Muscle layer of colon (tissue), 2 donors: ENCODE data around the gene PRKCG.
"Not testable (repeated sequence)": the region's sequence is repeated elsewhere in the genome, so short reads cannot be mapped to it uniquely, and the experiment has no call there.

Experiments
- H3K27ac ChIP-seq: one replicate; pipeline ENCODE4 v1.7.0; 2013; ENCODE audit warnings: low read depth, mild to moderate bottlenecking, low read length, moderate library complexity
- H3K27me3 ChIP-seq, 2 donors: one replicate each; pipeline ENCODE4 v1.7.0; 2013; ENCODE audit warnings: low read length in 2 of 2, mild to moderate bottlenecking in 2 of 2; ENCODE audit not compliant: insufficient read depth in 2 of 2, control insufficient read depth in 1 of 2
- H3K36me3 ChIP-seq: one replicate; pipeline ENCODE4 v1.7.0; 2013; ENCODE audit warnings: mild to moderate bottlenecking, low read length; ENCODE audit not compliant: insufficient read depth
- H3K4me1 ChIP-seq: one replicate; pipeline ENCODE4 v1.7.0; 2013; ENCODE audit warnings: mild to moderate bottlenecking, low read length; ENCODE audit not compliant: insufficient read depth
- H3K4me3 ChIP-seq, 2 donors: one replicate each; pipeline ENCODE4 v1.7.0; 2013; ENCODE audit warnings: low read length in 2 of 2, low read depth in 1 of 2, mild to moderate bottlenecking in 1 of 2, moderate library complexity in 1 of 2
- H3K9ac ChIP-seq: one replicate; pipeline ENCODE4 v1.7.0; 2013; ENCODE audit warnings: low read length
- H3K9me3 ChIP-seq: one replicate; pipeline ENCODE4 v1.7.0; 2013; ENCODE audit warnings: mild to moderate bottlenecking, low read length
- donor health status: abdominal sarcoma.
- donor health status: Adenocarcinoma of cecum.

PRKCG gene

GRCh38 chr19:53881482-53882390 is at the start of gene PRKCG:
Gene PRKCG (plus strand): TSS chr19:53882197. CDS start chr19:53882495, 298 bp downstream.
- H3K27ac ChIP-seq: no peak within 1 kb of the TSS
- peaks cover 49 to 54% of the 10 kb centered on the region in 2 donors for H3K27me3 ChIP-seq
- peak within 1 kb of the TSS; percentile 0 to 1 for H3K4me3 ChIP-seq
- no peaks in the 10 kb centered on the region for H3K9me3 ChIP-seq
- H3K4me1 ChIP-seq: peaks cover 29% of the 10 kb centered on the region
- H3K9ac ChIP-seq: no peak within 1 kb of the TSS
- peaks cover 3% of the 10 kb centered on the region for H3K36me3 ChIP-seq

- H3K27me3 ChIP-seq, H3K27ac ChIP-seq, H3K9me3 ChIP-seq, H3K4me3 ChIP-seq, H3K36me3 ChIP-seq, H3K4me1 ChIP-seq, H3K9ac ChIP-seq: not testable (repeated sequence)
Observed at GRCh38 chr19:53832861-53833260, 49.1 kb upstream of the PRKCG start.

DNA sequence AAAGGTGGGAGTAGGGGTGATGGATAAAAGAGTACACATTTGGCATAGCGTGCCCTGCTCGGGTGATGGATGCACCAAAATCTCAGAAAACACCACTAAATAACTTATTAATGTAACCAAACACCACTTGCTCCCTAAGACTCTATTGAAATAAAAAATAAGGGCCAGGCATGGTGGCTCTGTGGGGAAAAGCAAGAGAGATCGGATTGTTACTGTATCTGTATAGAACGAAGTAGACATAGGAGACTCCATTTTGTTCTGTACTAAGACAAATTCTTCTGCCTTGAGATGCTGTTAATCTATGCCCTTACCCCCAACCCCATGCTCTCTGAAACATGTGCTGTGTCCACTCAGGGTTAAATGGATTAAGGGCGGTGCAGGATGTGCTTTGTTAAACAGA is 43.6 kb upstream of the PRKCG start:
- H3K4me3 ChIP-seq, H3K27ac ChIP-seq, H3K27me3 ChIP-seq, H3K9ac ChIP-seq, H3K4me1 ChIP-seq, H3K9me3 ChIP-seq, H3K36me3 ChIP-seq: not testable (repeated sequence)

GRCh38 chr19:53840241-53840640 is 41.8 kb upstream of the PRKCG start:
- not testable (repeated sequence) for H3K9ac ChIP-seq, H3K4me1 ChIP-seq, H3K4me3 ChIP-seq, H3K36me3 ChIP-seq, H3K27me3 ChIP-seq, H3K9me3 ChIP-seq, H3K27ac ChIP-seq

GRCh38 chr19:53840914-53841313 is 41.1 kb upstream of the PRKCG start:
- H3K27ac ChIP-seq, H3K9ac ChIP-seq, H3K4me3 ChIP-seq, H3K9me3 ChIP-seq, H3K4me1 ChIP-seq, H3K36me3 ChIP-seq, H3K27me3 ChIP-seq: not testable (repeated sequence)

DNA sequence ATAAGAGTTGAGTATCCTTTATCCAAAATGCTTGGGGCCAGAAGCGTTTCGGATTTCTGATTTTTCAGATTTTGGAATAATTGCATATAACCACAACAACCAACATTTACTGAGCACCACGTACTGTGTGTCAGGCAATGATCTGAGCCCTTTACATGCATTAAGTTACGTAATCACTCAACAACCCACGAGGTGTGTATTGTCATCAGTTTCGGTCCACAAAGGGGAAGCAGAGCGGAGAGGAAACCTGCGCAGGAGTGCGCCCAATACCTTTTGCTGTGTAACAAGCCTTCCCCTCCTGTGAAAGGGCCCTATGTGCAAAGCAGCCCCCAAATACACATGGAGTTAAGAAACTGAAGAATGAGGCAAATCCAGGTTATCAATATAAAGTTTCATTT is 37.1 kb upstream of the PRKCG start:
- no peaks in the 10 kb centered on the region for H3K36me3 ChIP-seq
- no peaks in the 10 kb centered on the region for H3K9me3 ChIP-seq
- H3K4me3 ChIP-seq: no peak overlapping the region
- H3K27me3 ChIP-seq: no peaks in the 10 kb centered on the region
- H3K27ac ChIP-seq: no peak overlapping the region
- no peaks in the 10 kb centered on the region for H3K4me1 ChIP-seq
- H3K9ac ChIP-seq: no peak overlapping the region

DNA sequence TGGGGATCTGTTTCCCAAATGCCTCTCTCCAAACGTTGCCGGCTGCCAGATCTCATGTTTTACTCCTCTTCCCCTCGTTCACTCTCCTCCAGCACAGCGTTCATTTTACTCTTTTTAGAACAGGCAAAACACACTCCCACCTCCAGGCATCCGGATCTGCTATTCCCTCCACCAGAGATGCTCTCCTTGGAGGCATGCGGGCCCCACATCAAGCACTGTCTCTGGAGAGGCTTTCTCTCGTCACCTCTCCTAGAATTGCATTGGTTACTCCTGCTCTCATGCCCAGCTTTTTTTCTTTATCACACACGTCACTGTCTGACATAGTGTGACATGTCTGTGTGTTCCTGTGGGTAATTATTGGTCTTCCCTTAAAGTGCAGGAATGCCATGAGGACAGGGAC is 34.4 kb upstream of the PRKCG start:
- Histone ChIP-seq H3K36me3 (no peaks in the 10 kb centered on the region), H3K27me3 (no peaks in the 10 kb centered on the region), H3K4me3 (no peak overlapping the region), H3K4me1 (no peaks in the 10 kb centered on the region), H3K9ac (no peak overlapping the region), H3K9me3 (no peaks in the 10 kb centered on the region), H3K27ac (no peak overlapping the region)

GRCh38 chr19:53849237-53849676 is 32.7 kb upstream of the PRKCG start:
- Histone ChIP-seq H3K4me1 (no peaks in the 10 kb centered on the region), H3K9me3 (no peaks in the 10 kb centered on the region), H3K27me3 (no peaks in the 10 kb centered on the region), H3K36me3 (no peaks in the 10 kb centered on the region), H3K9ac (no peak overlapping the region), H3K4me3 (no peak overlapping the region), H3K27ac (no peak overlapping the region)

GRCh38 chr19:53853707-53854106 is 28.3 kb upstream of the PRKCG start:
- H3K9ac ChIP-seq: no peak overlapping the region
- H3K4me3 ChIP-seq: no peak overlapping the region
- H3K4me1 ChIP-seq: no peaks in the 10 kb centered on the region
- H3K27me3 ChIP-seq: no peaks in the 10 kb centered on the region
- H3K9me3 ChIP-seq: no peaks in the 10 kb centered on the region
- H3K36me3 ChIP-seq: no peaks in the 10 kb centered on the region
- H3K27ac ChIP-seq: no peak overlapping the region

DNA sequence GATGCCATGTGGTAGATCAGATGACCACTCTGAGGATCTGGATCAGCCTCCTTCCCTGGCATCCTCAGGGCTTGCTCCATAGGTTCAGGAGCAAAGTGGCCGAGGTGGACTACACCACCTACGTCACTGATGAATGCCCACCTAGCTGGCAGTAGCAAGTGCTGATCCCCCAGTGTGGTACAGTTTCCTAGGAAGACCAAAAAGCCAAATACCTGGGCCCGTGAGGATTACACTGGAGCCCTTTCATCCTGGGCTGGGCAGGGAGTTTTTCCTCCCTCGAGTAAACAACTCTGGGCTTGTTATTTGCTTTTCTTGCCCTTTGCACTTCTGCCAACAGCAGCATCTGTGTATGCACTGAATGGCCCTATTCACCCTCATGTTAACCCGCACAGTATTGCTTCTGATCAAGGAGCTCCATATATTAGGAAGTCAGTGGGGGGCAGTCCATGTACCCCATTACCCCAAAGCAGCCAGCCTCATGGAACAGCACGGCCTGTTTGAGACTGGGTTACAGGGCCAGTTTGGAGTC is 17.6 kb upstream of the PRKCG start:
- H3K9ac ChIP-seq: no peak overlapping the region
- no peaks in the 10 kb centered on the region for H3K36me3 ChIP-seq
- H3K27me3 ChIP-seq: no peaks in the 10 kb centered on the region
- no peak overlapping the region for H3K27ac ChIP-seq
- no peaks in the 10 kb centered on the region for H3K9me3 ChIP-seq
- no peak overlapping the region for H3K4me3 ChIP-seq
- peaks cover 7% of the 10 kb centered on the region for H3K4me1 ChIP-seq

GRCh38 chr19:53865523-53865917 is 16.5 kb upstream of the PRKCG start:
- Histone ChIP-seq H3K36me3 (peaks cover 2% of the 10 kb centered on the region), H3K4me1 (peaks cover 10% of the 10 kb centered on the region), H3K9ac (no peak overlapping the region), H3K27me3 (no peaks in the 10 kb centered on the region), H3K27ac (no peak overlapping the region), H3K4me3 (peak overlapping the region in 1 of 2 donors; percentile 86), H3K9me3 (no peaks in the 10 kb centered on the region)
